Spleen (tissue), 11 donors: Measurements from ENCODE around the gene DYNLRB1. TPM values are rescaled to one million over a fixed set of nuclear protein-coding genes. Genes with fewer than 3 reads are reported as not detected.
A peak's percentile ranks its signal among the peaks of the same experiment; 100 is the strongest.
"Not testable (repeated sequence)": the region's sequence is repeated elsewhere in the genome, so short reads cannot be mapped to it uniquely, and the experiment has no call there.

Experiments used
- DNase-seq: peaks from one replicate; pipeline ENCODE4 v3.0.0-alpha.2; 2020
- H3K27ac ChIP-seq, 8 donors: fragments of 200-600 bp; sonication (generic) in 7 of 8; 1 replicate in 4 of 8; 2 replicates in 4 of 8; pipeline versions ENCODE4 v1.5.0 to v1.8.0; 2016 to 2021; ENCODE audit warnings: inconsistent platforms in 4 of 8, mild to moderate bottlenecking in 4 of 8, moderate library complexity in 1 of 8
- H3K27me3 ChIP-seq, 7 donors: fragments of 200-600 bp; sonication (generic) in 6 of 7; replicated peaks in 1 of 7; 1 replicate in 4 of 7; 2 replicates in 3 of 7; pipeline versions ENCODE4 v1.5.0 to v1.8.0; 2016 to 2021; ENCODE audit warnings: inconsistent platforms in 3 of 7, mild to moderate bottlenecking in 1 of 7
- H3K36me3 ChIP-seq, 6 donors: fragments of 200-600 bp; sonication (generic) in 5 of 6; 1 replicate in 4 of 6; 2 replicates in 2 of 6; pipeline versions ENCODE4 v1.5.0 to v1.8.0; 2016 to 2021; ENCODE audit warnings: inconsistent platforms in 2 of 6
- H3K4me1 ChIP-seq, 6 donors: fragments of 200-600 bp; sonication (generic) in 5 of 6; 1 replicate in 3 of 6; 2 replicates in 3 of 6; pipeline versions ENCODE4 v1.5.0 to v1.8.0; 2016 to 2021; ENCODE audit warnings: inconsistent platforms in 3 of 6
- H3K4me3 ChIP-seq, 8 donors: fragments of 200-600 bp; sonication (generic) in 7 of 8; 1 replicate in 4 of 8; 2 replicates in 4 of 8; pipeline versions ENCODE4 v1.5.0 to v1.8.0; 2016 to 2021; ENCODE audit warnings: inconsistent platforms in 4 of 8, mild to moderate bottlenecking in 4 of 8, moderate library complexity in 2 of 8
- H3K9me3 ChIP-seq, 8 donors: fragments of 200-600 bp; sonication (generic) in 7 of 8; 1 replicate in 4 of 8; 2 replicates in 4 of 8; pipeline versions ENCODE4 v1.5.0 to v1.8.0; 2016 to 2021; ENCODE audit warnings: inconsistent platforms in 4 of 8
- POLR2A ChIP-seq, 3 donors: fragments of 450-650 bp; IDR thresholded peaks; one replicate each; pipeline ENCODE4 v1.5.1; 2017; ENCODE audit warnings: antibody characterized with exemption in 3 of 3, mild to moderate bottlenecking in 1 of 3
- POLR2AphosphoS5 ChIP-seq, 3 donors: sonication (generic); formaldehyde crosslinking; IDR thresholded peaks; one replicate each; pipeline ENCODE4 v1.5.1; 2017; ENCODE audit warnings: antibody characterized with exemption in 3 of 3
- WGBS, 5 donors: extraction: QIAGEN DNeasy Blood & Tissue Kit in 3 of 5; methylation state at CpG; one replicate each; pipeline versions ENCODE4 v1.1.5 to v1.1.7; 2013 to 2018; 5-methylcytosine and 5-hydroxymethylcytosine counted together
- intact Hi-C: fragments of 100-400 bp; cut with DNase I; formaldehyde crosslinking; loops from one replicate; pipeline ENCODE4 v1.15.0; 2023; ENCODE audit warnings: low total_unique reads
- polyA plus RNA-seq, 3 donors: library from polyadenylated mRNA; stranded (reverse); fragments of 200-250 nt; gene quantifications; one replicate each; pipeline ENCODE4 v1.2.1, GENCODE V29; 2013
- total RNA-seq, 7 donors: library from RNA; depleted of rRNA in 3 of 7; stranded (reverse); fragments of >200 nt in 3 of 7; fragmentation: NEBNext Ultra II Directional in 4 of 7; extraction: Animal tissue kit (Norgen Biotek cat#: 25700) in 4 of 7; gene quantifications; one replicate each; pipeline versions ENCODE4 v1.1.0 to v1.2.1, GENCODE V29; 2016 to 2021
- TF ChIP-seq, protein P1 (sequence below), 11 experiments: fragments of 200-600 bp in 7 of 11; fragments of 450-650 bp in 4 of 11; sonication (generic) in 4 of 11; IDR thresholded peaks in 8 of 11; conservative IDR thresholded peaks in 3 of 11; 1 replicate in 7 of 11; 2 replicates in 4 of 11; pipeline versions ENCODE4 v1.4.0 to v1.8.0; 2016 to 2021; ENCODE audit warnings: antibody characterized with exemption in 11 of 11, inconsistent platforms in 4 of 11, mild to moderate bottlenecking in 1 of 11
- donor health status: healthy with polysubstance abuse.
- donor health status: DM: no; HTN: no; CAD: no; lungs with moderate emphysema.
- donor health status: DM: no; HTN: no; CAD: no.
- donor health status: Bipolar disorder and iron deficiency.
- donor health status: healthy.
- donor health status: DM: no; HTN: no; CAD: no.
- donor health status: DM: yes; HTN: yes; CAD: no.

DYNLRB1 gene
- total and polyA plus RNA-seq, 10 donors = 72.0 to 209 (median 152) TPM

DNA sequence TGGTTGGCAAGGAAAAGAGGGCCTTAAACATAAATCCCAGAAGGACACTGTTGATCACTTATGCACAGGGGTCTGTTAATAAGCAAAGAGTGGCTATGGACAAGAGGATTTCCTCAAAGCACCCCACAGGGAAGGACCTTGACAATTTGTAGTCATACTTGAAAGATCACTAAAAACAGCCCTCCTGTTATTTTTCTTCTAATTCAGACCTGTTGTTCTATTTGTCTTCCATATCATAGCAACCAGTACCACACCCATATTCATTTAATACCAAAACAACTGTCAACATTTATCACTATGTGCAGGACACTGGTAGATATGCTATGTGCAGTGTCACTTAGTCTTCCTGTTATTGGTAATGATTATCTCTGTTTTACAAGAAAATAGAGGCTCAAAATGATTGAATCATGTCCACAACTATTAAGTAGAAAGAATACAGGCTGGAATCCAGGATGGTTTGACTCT is 3.2 kb upstream of the DYNLRB1 start:
- no peak for DNase-seq
- Histone ChIP-seq H3K27me3 (no peaks in the 10 kb centered on the region), H3K27ac (peak overlapping the region in 1 of 8 donors; percentile 23), H3K4me3 (no peak overlapping the region), H3K36me3 (peaks cover 0 to 50% (median 5%) of the 10 kb centered on the region in 6 donors), H3K4me1 (peaks cover 10 to 36% (median 26%) of the 10 kb centered on the region in 6 donors), H3K9me3 (no peaks in the 10 kb centered on the region)
- TF ChIP-seq POLR2AphosphoS5 (IDR thresholded peaks at IDR 0.05) (no peak), POLR2A (IDR thresholded peaks at IDR 0.05) (no peak)
- TF ChIP-seq, protein P1, sequence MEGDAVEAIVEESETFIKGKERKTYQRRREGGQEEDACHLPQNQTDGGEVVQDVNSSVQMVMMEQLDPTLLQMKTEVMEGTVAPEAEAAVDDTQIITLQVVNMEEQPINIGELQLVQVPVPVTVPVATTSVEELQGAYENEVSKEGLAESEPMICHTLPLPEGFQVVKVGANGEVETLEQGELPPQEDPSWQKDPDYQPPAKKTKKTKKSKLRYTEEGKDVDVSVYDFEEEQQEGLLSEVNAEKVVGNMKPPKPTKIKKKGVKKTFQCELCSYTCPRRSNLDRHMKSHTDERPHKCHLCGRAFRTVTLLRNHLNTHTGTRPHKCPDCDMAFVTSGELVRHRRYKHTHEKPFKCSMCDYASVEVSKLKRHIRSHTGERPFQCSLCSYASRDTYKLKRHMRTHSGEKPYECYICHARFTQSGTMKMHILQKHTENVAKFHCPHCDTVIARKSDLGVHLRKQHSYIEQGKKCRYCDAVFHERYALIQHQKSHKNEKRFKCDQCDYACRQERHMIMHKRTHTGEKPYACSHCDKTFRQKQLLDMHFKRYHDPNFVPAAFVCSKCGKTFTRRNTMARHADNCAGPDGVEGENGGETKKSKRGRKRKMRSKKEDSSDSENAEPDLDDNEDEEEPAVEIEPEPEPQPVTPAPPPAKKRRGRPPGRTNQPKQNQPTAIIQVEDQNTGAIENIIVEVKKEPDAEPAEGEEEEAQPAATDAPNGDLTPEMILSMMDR (IDR thresholded peaks at IDR 0.05 in 8 of 11, conservative IDR thresholded peaks at IDR 0.05 in 3 of 11) = no peak
- intact Hi-C loops = no loop called here

DNA sequence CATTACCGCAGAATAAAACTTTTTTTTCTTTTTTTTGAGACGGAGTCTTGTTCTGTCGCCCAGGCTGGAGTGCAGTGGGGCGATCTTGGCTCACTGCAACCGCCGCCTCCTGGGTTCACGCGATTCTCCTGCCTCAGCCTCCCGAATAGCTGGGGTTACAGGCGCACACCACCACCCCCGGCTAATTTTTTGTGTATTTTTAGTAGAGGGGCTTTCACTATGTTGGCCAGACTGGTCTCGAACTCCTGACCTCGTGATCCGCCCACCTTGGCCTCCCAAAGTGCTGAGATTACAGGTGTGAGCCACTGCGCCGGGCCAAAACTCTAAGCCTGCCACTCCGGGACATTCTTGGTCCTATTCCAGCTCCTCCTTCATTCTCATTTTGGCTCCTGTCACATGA is 2.2 kb upstream of the DYNLRB1 start:
- peak in 1 of 3 donors; percentile 11 for TF ChIP-seq POLR2AphosphoS5 (IDR thresholded peaks at IDR 0.05)
- DNase-seq, H3K9me3 ChIP-seq, H3K4me3 ChIP-seq, intact Hi-C loops, H3K27me3 ChIP-seq: not testable (repeated sequence)
- Histone ChIP-seq H3K4me1 (peaks cover 15 to 47% (median 34%) of the 10 kb centered on the region in 6 donors), H3K36me3 (peaks cover 0 to 43% (median under 1%) of the 10 kb centered on the region in 6 donors), H3K27ac (peak overlapping the region in 1 of 8 donors; percentile 95)
- whole genome bisulfite sequencing, 5 donors = 95 to 98% (median 96%) methylated on average over 17 of the region's 17 CpGs

DNA sequence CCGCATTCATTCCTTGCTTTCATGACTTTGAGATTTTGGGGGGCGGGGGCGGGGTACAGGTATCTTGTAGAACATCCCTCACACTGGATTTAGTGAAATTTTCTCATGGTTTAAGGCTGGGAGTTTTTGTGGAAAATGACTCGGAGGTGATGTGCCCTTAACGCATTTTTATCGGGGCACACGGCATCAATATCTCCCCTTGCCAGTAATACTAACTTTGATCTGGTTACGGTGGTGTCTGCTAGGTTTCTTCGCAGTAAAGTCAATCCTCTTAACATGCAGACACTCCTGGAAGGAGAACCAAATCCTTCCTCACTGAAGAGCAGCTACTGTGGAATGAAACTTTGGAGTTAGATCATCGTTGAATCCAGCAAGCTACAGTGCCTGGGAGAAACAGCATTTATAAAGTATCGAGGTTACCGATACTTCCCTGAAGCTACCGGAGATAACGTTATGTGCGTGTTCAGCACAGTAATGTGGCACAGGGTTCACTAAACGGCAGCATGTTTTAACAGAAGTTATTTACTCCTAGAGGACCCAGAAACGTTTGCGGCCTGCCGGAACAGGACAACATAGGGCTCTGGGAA is 1.2 kb upstream of the DYNLRB1 start:
- peaks cover 17 to 56% (median 43%) of the 10 kb centered on the region in 6 donors for H3K4me1 ChIP-seq
- no peaks in the 10 kb centered on the region for H3K27me3 ChIP-seq
- H3K27ac ChIP-seq = peak overlapping the region; percentile 81 to 97 (median 95)
- 22 to 31% (median 24%) methylated on average over 19 of the region's 19 CpGs for WGBS, 5 donors
- H3K4me3 ChIP-seq = peak overlapping the region; percentile 60 to 94 (median 78)
- H3K36me3 ChIP-seq = peaks cover 0 to 43% (median 3%) of the 10 kb centered on the region in 6 donors
- intact Hi-C loops = no loop called here
- TF ChIP-seq, protein P1 (IDR thresholded peaks at IDR 0.05 in 8 of 11, conservative IDR thresholded peaks at IDR 0.05 in 3 of 11) = peak in 1 of 11 experiments; percentile 4
- TF ChIP-seq POLR2AphosphoS5 (IDR thresholded peaks at IDR 0.05) (no peak), POLR2A (IDR thresholded peaks at IDR 0.05) (no peak)
- no peak for DNase-seq
- no peaks in the 10 kb centered on the region for H3K9me3 ChIP-seq

DNA sequence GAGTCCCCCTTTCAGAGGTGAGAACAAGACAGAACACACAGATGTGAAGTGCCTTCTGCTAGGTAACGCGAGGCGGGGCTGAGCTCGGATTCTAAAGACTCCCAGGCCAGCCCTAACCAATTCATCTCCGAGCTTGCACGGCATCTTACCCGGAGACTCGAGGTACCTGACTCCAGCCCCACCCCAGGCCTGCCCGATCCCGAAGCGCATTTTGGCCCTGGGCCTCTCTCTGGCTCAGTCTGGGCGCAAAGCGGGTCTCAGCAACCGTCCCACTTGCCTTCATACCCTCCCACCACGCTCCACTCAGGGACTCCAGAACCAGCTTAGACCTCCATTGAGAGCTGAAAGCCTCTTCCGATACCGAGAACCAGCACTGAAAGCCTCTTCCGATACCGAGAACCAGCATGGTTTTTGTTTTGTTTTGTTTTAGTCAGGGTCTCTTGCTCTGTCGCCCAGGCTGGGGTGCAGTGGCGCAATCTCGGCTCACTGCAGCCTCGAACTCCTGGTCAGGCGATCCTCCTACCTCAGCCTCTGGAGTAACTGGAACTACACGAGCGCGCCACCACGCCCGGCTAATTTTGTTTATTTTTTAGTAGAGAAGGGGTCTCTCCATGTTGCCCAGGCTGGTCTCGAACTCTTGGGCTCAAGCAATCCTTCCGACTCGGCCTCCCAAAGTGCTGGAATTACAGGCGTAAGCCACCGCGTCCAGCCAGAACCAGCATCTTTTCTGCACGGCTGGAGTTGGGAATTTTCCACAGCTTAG is 557 bp upstream of the DYNLRB1 start:
- Histone ChIP-seq H3K36me3 (peaks cover 0 to 43% (median 3%) of the 10 kb centered on the region in 6 donors), H3K27ac (peak overlapping the region; percentile 81 to 97 (median 95)), H3K9me3 (no peaks in the 10 kb centered on the region), H3K27me3 (no peaks in the 10 kb centered on the region), H3K4me3 (peak overlapping the region; percentile 60 to 94 (median 78)), H3K4me1 (peaks cover 17 to 63% (median 48%) of the 10 kb centered on the region in 6 donors)
- intact Hi-C loops = no loop called here
- peak; percentile 90 for DNase-seq
- WGBS, 5 donors = 1 to 3% (median 2%) methylated on average over 32 to 36 of the region's 36 CpGs
- peak; percentile 4 to 68 (median 26) for TF ChIP-seq POLR2AphosphoS5 (IDR thresholded peaks at IDR 0.05)
- no peak for TF ChIP-seq POLR2A (IDR thresholded peaks at IDR 0.05)

DNA sequence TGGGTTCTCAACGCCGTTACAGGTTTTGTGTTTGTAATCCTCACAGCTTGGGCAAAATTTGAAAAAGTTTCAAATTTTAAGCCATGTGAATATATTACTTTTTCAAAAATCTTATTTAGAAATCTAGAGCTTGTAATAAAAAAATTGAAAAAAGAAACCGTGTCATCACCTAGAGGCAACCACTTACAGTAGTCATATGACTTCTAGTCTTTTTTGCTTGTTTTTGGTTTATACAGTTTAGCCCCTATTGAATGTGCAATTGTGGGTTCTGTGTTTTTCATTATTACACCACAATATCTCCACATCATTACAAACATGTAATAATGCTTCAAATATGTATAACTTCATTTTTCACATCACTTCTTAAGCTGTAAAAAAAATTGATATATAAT is 888 bp downstream of the DYNLRB1 start:
- no peak for DNase-seq
- Histone ChIP-seq H3K4me3 (peak overlapping the region; percentile 60 to 94 (median 78)), H3K27me3 (no peaks in the 10 kb centered on the region), H3K4me1 (peaks cover 17 to 77% (median 58%) of the 10 kb centered on the region in 6 donors), H3K27ac (peak overlapping the region; percentile 81 to 97 (median 95)), H3K36me3 (peaks cover 0 to 40% (median 3%) of the 10 kb centered on the region in 6 donors), H3K9me3 (no peaks in the 10 kb centered on the region)
- intact Hi-C loops = no loop called here
- 0 to 2% (median 1%) methylated on average over 3 of the region's 3 CpGs for WGBS, 5 donors
- TF ChIP-seq POLR2A (IDR thresholded peaks at IDR 0.05) = no peak
- TF ChIP-seq, protein P1 (IDR thresholded peaks at IDR 0.05 in 8 of 11, conservative IDR thresholded peaks at IDR 0.05 in 3 of 11) = no peak
- no peak for TF ChIP-seq POLR2AphosphoS5 (IDR thresholded peaks at IDR 0.05)

DNA sequence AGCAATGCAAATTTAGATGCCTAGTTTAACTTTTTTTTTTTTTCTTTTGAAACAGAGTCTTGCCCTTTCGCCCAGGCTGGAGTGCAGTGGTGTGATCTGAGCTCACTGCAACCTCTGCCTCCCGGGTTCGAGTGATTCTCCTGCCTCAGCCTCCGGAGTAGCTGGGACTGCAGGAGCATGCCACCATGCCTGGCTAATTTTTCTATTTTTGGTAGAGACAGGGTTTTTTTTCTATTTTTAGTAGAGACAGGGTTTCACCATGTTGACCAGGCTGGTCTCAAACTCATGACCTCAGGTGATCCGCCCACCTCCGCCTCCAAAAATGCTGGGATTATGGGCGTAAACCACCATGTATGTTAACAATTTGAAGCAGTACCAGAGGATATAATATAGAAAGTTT is 2.6 kb downstream of the DYNLRB1 start:
- DNase-seq, H3K27me3 ChIP-seq, intact Hi-C loops: not testable (repeated sequence)

DNA sequence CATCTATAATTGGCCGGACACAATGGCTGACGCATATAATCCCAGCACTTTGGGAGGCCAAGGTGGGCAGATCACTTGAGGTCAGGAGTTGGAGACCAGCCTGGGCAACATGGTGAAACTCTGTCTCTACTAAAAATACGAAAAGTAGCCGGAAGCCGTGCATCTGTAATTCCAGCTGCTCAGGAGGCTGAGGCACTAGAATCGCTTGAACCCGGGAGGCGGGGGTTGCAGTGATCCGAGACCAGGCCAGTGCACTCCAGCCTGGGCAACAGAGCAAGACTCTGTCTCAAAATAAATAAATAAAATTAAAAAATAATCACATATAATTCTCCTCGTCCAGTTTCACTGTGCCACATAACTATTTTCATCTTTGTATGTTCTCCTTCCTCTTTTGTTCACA is 3.6 kb downstream of the DYNLRB1 start:
- not testable (repeated sequence) for H3K27me3 ChIP-seq, H3K27ac ChIP-seq, DNase-seq, H3K4me3 ChIP-seq, H3K9me3 ChIP-seq
- intact Hi-C loops = loop anchor here (5.0 kb wide), 1 partner anchor 208 kb away; no protein-coding TSS in a partner anchor
- Histone ChIP-seq H3K36me3 (peaks cover 0 to 55% (median 5%) of the 10 kb centered on the region in 6 donors), H3K4me1 (peaks cover 28 to 91% (median 67%) of the 10 kb centered on the region in 6 donors)
- WGBS, 5 donors = 87 to 92% (median 91%) methylated on average over 10 of the region's 10 CpGs

More for the DNA sequence above, 2.6 kb downstream of the DYNLRB1 start:
- not testable (repeated sequence) for H3K27ac ChIP-seq, H3K4me3 ChIP-seq, H3K9me3 ChIP-seq
- WGBS, 5 donors = 90 to 96% (median 95%) methylated on average over 7 of the region's 7 CpGs
- peaks cover 28 to 92% (median 72%) of the 10 kb centered on the region in 6 donors for H3K4me1 ChIP-seq
- H3K36me3 ChIP-seq = peaks cover 0 to 45% (median 3%) of the 10 kb centered on the region in 6 donors
